Fibroblast of upper back skin (primary cell): Measurements from ENCODE around the gene CYB5A.
A peak's percentile ranks its signal among the peaks of the same experiment; 100 is the strongest.

Experiments used
- DNase-seq: peaks from one replicate; pipeline ENCODE4 v3.0.0-alpha.2; 2013

Gene CYB5A

GRCh38 chr18:74204526-74205152 is 87.1 kb downstream of the CYB5A start:
- peak; percentile 8 for DNase-seq

GRCh38 chr18:74203811-74204210 is 88.0 kb downstream of the CYB5A start:
- no peak for DNase-seq
